DLD1 (cell line): ENCODE results near the gene PLAAT3.
"Not testable (repeated sequence)": the region's sequence is repeated elsewhere in the genome, so short reads cannot be mapped to it uniquely, and the experiment has no call there.

ENCODE experiments used
- in situ Hi-C: cut with HindIII; loops from 2 replicates; pipeline ENCODE4 v1.10.0; 2017; ENCODE audit warnings: low sequenced_read_pairs

PLAAT3 gene

GRCh38 chr11:63572026-63572688 is 42.1 kb downstream of the PLAAT3 start:
- in situ Hi-C loops: no loop called here

GRCh38 chr11:63569570-63569969 is 44.7 kb downstream of the PLAAT3 start:
- in situ Hi-C loops: no loop called here

- in situ Hi-C loops: no loop called here
Observed at GRCh38 chr11:63567044-63567840, 47.0 kb downstream of the PLAAT3 start.

GRCh38 chr11:63564784-63565350 is 49.4 kb downstream of the PLAAT3 start:
- in situ Hi-C loops: no loop called here

- in situ Hi-C loops: no loop called here
Observed at GRCh38 chr11:63564056-63564774, 50.0 kb downstream of the PLAAT3 start.

GRCh38 chr11:63563201-63564055 is 50.8 kb downstream of the PLAAT3 start, which contains the start of gene PLAAT2:
Gene PLAAT2, minus strand, starts transcription at chr11:63563379. Its CDS starts 55 bp downstream, at chr11:63563324.
- in situ Hi-C loops: no loop called here

GRCh38 chr11:63560506-63561180 is 53.6 kb downstream of the PLAAT3 start:
- in situ Hi-C loops: no loop called here

GRCh38 chr11:63558459-63559157 is 55.6 kb downstream of the PLAAT3 start:
- in situ Hi-C loops: no loop called here

GRCh38 chr11:63557570-63557969 is 56.7 kb downstream of the PLAAT3 start:
- in situ Hi-C loops: no loop called here

GRCh38 chr11:63556404-63557013 is 57.7 kb downstream of the PLAAT3 start:
- in situ Hi-C loops: no loop called here

- in situ Hi-C loops: no loop called here
Observed at GRCh38 chr11:63554877-63555223, 59.4 kb downstream of the PLAAT3 start.

- in situ Hi-C loops: no loop called here
Observed at GRCh38 chr11:63553759-63554158, 60.5 kb downstream of the PLAAT3 start.

GRCh38 chr11:63552921-63553320 is 61.3 kb downstream of the PLAAT3 start:
- in situ Hi-C loops: no loop called here

- in situ Hi-C loops: no loop called here
Observed at GRCh38 chr11:63551889-63552266, 62.4 kb downstream of the PLAAT3 start.

- in situ Hi-C loops: no loop called here
Observed at GRCh38 chr11:63551091-63551888, 62.9 kb downstream of the PLAAT3 start.

GRCh38 chr11:63550156-63550700 is 64.0 kb downstream of the PLAAT3 start:
- in situ Hi-C loops: not testable (repeated sequence)

GRCh38 chr11:63549411-63549810 is 64.8 kb downstream of the PLAAT3 start:
- in situ Hi-C loops: no loop called here

- in situ Hi-C loops: no loop called here
Observed at GRCh38 chr11:63548178-63548577, 66.1 kb downstream of the PLAAT3 start.
